Stimulated activated CD8-positive, alpha-beta memory T cell treated with anti-CD3 and anti-CD28 coated beads, Interleukin-4, amount 100 ng/mL, for 24 hours (primary cell): ENCODE measurements around the gene ETDC.

Experiments used
- DNase-seq: peaks from one replicate; pipeline ENCODE4 v3.0.0-alpha.2; 2020; ENCODE audit warnings: low read depth

ETDC gene

DNA sequence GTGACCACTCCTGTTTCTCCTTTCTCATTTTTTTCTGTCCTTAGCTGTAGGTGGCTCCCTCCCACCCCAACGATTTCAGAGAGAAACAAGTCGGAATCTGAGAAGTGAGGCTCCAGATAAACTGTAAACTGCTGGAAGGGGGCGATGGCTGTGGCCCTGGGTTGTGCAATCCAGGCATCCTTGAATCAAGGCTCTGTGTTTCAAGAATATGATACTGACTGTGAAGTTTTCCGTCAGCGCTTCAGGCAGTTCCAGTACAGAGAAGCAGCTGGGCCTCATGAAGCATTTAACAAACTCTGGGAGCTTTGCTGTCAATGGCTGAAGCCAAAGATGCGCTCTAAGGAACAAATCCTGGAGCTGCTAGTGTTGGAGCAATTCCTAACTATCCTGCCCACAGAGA lies 37.7 kb downstream of the ETDC start:
- no peak for DNase-seq

GRCh38 chrX:135347381-135348016 lies 38.2 kb downstream of the ETDC start:
- DNase-seq, result no peak

- no peak for DNase-seq
Measured at GRCh38 chrX:135354288-135354687, 45.0 kb downstream of the ETDC start.
